ENCODE data around the gene GPC3. TPM values are rescaled to one million over a fixed set of nuclear protein-coding genes. Genes with fewer than 3 reads are reported as not detected.
"Not testable (repeated sequence)": the region's sequence is repeated elsewhere in the genome, so short reads cannot be mapped to it uniquely, and the experiment has no call there.

The GPC3 gene
- total and polyA plus RNA-seq, 2 experiments from 2014 or later = 171 to 323 TPM

DNA sequence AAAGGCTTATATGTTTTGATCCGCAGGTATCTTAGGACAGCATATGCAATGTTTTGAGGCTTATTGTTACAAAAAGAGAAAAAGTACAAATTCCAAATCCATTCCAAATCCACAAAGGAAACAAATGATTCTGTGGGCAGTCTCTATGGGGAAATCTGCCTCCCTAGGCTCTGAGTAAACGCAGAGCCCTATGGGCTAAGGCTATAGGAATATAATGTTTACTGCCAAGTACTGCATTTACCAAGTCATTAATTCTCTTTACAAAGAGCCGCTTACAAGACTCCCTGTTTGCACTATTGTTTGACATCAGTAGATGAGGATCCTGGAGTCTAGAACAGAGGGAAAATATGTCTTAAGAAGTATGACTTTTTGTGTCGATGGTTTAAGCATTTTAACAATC is 357.7 kb downstream of the GPC3 start:
- Histone ChIP-seq H3K4me3 (no peak overlapping the region), H3K4me1 (ENCODE audit: low read depth) (peaks cover 11% of the 10 kb centered on the region), H3K27me3 (no peaks in the 10 kb centered on the region), H3K9me3 (ENCODE audit: low read depth) (no peaks in the 10 kb centered on the region), H3K36me3 (no peaks in the 10 kb centered on the region), H3K27ac (no peak overlapping the region)
- no peak for DNase-seq (ENCODE audit: low read depth in 1 of 2, low spot score in 1 of 2)
- TF ChIP-seq, protein P1, sequence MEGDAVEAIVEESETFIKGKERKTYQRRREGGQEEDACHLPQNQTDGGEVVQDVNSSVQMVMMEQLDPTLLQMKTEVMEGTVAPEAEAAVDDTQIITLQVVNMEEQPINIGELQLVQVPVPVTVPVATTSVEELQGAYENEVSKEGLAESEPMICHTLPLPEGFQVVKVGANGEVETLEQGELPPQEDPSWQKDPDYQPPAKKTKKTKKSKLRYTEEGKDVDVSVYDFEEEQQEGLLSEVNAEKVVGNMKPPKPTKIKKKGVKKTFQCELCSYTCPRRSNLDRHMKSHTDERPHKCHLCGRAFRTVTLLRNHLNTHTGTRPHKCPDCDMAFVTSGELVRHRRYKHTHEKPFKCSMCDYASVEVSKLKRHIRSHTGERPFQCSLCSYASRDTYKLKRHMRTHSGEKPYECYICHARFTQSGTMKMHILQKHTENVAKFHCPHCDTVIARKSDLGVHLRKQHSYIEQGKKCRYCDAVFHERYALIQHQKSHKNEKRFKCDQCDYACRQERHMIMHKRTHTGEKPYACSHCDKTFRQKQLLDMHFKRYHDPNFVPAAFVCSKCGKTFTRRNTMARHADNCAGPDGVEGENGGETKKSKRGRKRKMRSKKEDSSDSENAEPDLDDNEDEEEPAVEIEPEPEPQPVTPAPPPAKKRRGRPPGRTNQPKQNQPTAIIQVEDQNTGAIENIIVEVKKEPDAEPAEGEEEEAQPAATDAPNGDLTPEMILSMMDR (IDR thresholded peaks at IDR 0.05; ENCODE audit: low read depth, low read length) = no peak

DNA sequence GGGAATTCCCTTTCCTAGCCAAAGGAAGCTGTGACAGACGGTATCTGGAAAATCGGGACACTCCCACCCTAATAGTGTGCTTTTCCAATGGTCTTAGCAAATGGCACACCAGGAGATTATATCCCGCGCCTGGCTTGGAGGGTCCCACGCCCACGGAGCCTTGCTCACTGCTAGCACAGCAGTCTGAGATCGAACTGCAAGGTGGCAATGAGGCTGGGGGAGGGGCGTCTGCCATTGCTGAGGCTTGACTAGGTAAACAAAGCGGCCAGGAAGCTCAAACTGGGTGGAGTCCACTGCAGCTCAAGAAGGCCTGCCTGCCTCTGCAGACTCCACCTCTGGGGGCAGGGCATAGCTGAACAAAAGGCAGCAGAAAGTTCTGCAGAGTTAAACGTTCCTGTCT is 364.0 kb downstream of the GPC3 start:
- not testable (repeated sequence) for H3K9me3 ChIP-seq (ENCODE audit: low read depth); H3K4me3 ChIP-seq; H3K4me1 ChIP-seq (ENCODE audit: low read depth); DNase-seq (ENCODE audit: low read depth in 1 of 2, low spot score in 1 of 2); H3K27ac ChIP-seq; H3K36me3 ChIP-seq; H3K27me3 ChIP-seq

DNA sequence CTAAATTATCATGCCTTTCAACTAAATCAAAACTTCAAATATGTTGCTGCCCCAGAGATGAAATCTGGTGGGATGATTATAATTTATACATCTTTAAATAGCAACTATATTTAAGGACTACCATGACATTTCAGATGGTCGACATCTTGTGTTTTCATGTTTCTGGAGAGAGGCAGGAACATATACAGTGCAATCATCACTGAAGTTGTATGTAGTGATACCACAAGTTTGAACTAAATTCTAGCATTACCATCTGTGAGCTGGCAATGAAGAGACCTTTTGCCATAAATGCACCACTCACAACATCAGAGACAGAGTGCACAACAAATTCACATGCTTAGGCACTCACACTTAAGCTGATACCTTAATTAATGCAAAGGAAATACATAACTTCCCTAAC is 373.7 kb downstream of the GPC3 start:
- TF ChIP-seq, protein P1 (IDR thresholded peaks at IDR 0.05; ENCODE audit: low read depth, low read length) = no peak

DNA sequence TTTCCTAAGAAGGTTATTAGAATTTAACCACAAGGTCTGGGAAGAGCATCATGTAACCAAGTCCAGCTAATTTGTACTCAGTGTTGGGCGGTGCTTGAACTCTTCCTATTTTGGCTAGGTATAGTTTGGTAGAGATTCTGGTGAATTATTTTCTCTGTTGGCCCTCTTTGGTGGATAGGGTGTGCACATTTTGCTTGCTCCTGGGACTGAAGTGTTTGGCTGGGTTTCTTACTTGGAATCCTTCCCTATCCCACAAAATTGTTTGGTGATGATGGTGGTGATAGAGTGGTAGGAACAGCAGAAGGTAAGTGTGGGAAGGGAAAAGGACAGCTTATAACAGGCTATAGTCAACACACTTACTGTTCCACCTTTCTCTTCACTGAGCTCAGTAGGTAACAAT is 375.3 kb downstream of the GPC3 start:
- no peak overlapping the region for H3K27ac ChIP-seq
- peak in 1 of 2 donors; percentile 2 for DNase-seq (ENCODE audit: low read depth in 1 of 2, low spot score in 1 of 2)
- H3K9me3 ChIP-seq (ENCODE audit: low read depth) = no peaks in the 10 kb centered on the region
- H3K27me3 ChIP-seq = no peaks in the 10 kb centered on the region
- TF ChIP-seq, protein P1 (IDR thresholded peaks at IDR 0.05; ENCODE audit: low read depth, low read length) = no peak
- no peak overlapping the region for H3K4me3 ChIP-seq
- peaks cover 6% of the 10 kb centered on the region for H3K4me1 ChIP-seq (ENCODE audit: low read depth)
- H3K36me3 ChIP-seq = no peaks in the 10 kb centered on the region

More for the DNA sequence above, 373.7 kb downstream of the GPC3 start:
- Histone ChIP-seq H3K4me1 (ENCODE audit: low read depth) (peaks cover 6% of the 10 kb centered on the region), H3K27me3 (no peaks in the 10 kb centered on the region), H3K4me3 (no peak overlapping the region), H3K36me3 (no peaks in the 10 kb centered on the region), H3K27ac (no peak overlapping the region), H3K9me3 (ENCODE audit: low read depth) (no peaks in the 10 kb centered on the region)
- no peak for DNase-seq (ENCODE audit: low read depth in 1 of 2, low spot score in 1 of 2)

DNA sequence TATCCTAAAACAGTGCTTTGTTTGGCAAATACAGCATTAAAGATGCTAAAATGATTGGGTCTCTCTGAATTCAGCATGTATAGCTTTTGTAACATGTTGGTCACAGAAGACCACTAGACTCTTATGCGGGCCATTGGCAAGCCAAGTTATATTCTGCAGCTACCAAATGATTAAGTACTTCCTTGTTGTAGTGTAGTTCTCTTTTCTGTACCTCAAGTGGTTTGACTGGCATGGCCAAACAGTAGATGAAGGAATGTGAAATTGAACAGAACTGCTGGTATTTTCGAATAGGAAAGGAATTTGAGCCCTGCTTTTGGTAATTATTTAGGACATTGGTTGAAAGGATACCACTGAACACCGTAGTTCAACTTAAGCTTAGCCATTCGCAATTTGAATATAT is 376.2 kb downstream of the GPC3 start:
- Histone ChIP-seq H3K36me3 (no peaks in the 10 kb centered on the region), H3K27me3 (no peaks in the 10 kb centered on the region), H3K9me3 (ENCODE audit: low read depth) (no peaks in the 10 kb centered on the region), H3K4me3 (no peak overlapping the region), H3K4me1 (ENCODE audit: low read depth) (peaks cover 6% of the 10 kb centered on the region), H3K27ac (no peak overlapping the region)
- DNase-seq (ENCODE audit: low read depth in 1 of 2, low spot score in 1 of 2) = no peak
- TF ChIP-seq, protein P1 (IDR thresholded peaks at IDR 0.05; ENCODE audit: low read depth, low read length) = no peak

DNA sequence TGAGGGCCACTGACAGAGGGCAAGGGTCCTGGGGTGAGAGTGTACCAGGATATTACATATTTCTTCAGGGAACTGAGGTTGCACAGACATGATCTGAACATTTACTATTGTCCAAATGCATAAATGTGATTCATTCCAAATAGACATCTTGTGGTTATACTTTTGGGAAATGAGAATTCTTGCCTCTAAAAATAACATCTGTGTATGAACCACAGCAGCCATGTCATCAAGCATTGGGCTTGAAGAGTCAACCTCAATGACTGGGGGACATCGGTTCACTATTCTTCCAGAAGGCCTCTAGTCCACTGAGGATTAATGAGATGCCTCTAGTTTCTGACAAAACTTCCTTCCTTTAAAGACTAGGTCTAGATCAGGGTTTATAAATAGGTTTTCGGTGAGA is 377.0 kb downstream of the GPC3 start:
- H3K27ac ChIP-seq = no peak overlapping the region
- no peaks in the 10 kb centered on the region for H3K9me3 ChIP-seq (ENCODE audit: low read depth)
- DNase-seq (ENCODE audit: low read depth in 1 of 2, low spot score in 1 of 2) = peak in 1 of 2 donors; percentile 21
- H3K4me3 ChIP-seq = no peak overlapping the region
- no peaks in the 10 kb centered on the region for H3K36me3 ChIP-seq
- TF ChIP-seq, protein P1 (IDR thresholded peaks at IDR 0.05; ENCODE audit: low read depth, low read length) = no peak
- H3K27me3 ChIP-seq = no peaks in the 10 kb centered on the region
- H3K4me1 ChIP-seq (ENCODE audit: low read depth) = peaks cover 6% of the 10 kb centered on the region
